Neutrophil (primary cell): Measurements from ENCODE around the gene AP3S2.

Source experiments
- H3K27ac ChIP-seq: fragments of 200-600 bp; sonication (generic); 2 replicates; pipeline ENCODE4 v1.5.1; 2016; ENCODE audit warnings: mild to moderate bottlenecking, moderate library complexity
- H3K27me3 ChIP-seq: fragments of 200-600 bp; sonication (generic); 2 replicates; pipeline ENCODE4 v1.6.0; 2016; ENCODE audit warnings: mild to moderate bottlenecking
- H3K36me3 ChIP-seq: fragments of 200-600 bp; sonication (generic); 2 replicates; pipeline ENCODE4 v1.5.1; 2017
- H3K4me1 ChIP-seq, 2 experiments: fragments of 200-600 bp in 1 of 2; sonication (generic) in 1 of 2; 1 replicate in 1 of 2; 2 replicates in 1 of 2; pipeline versions ENCODE4 v1.5.1 to v1.6.1; 2013 to 2016; ENCODE audit warnings: low read depth in 1 of 2, low read length in 1 of 2, mild to moderate bottlenecking in 1 of 2, moderate library complexity in 1 of 2; ENCODE audit not compliant: control insufficient read depth in 1 of 2, insufficient read depth in 1 of 2
- H3K4me3 ChIP-seq, 2 experiments: fragments of 200-600 bp in 1 of 2; sonication (generic) in 1 of 2; 1 replicate in 1 of 2; 2 replicates in 1 of 2; pipeline ENCODE4 v1.5.1; 2013 to 2016; ENCODE audit warnings: low read depth in 1 of 2, low read length in 1 of 2, mild to moderate bottlenecking in 1 of 2, moderate library complexity in 1 of 2
- H3K9me3 ChIP-seq: fragments of 200-600 bp; sonication (generic); 2 replicates; pipeline ENCODE4 v1.5.1; 2016
- TF ChIP-seq, protein P1 (sequence below): fragments of 200-600 bp; sonication (generic); IDR thresholded peaks from 2 replicates; pipeline ENCODE4 v1.5.1; 2016; ENCODE audit warnings: antibody characterized with exemption

The AP3S2 gene

DNA sequence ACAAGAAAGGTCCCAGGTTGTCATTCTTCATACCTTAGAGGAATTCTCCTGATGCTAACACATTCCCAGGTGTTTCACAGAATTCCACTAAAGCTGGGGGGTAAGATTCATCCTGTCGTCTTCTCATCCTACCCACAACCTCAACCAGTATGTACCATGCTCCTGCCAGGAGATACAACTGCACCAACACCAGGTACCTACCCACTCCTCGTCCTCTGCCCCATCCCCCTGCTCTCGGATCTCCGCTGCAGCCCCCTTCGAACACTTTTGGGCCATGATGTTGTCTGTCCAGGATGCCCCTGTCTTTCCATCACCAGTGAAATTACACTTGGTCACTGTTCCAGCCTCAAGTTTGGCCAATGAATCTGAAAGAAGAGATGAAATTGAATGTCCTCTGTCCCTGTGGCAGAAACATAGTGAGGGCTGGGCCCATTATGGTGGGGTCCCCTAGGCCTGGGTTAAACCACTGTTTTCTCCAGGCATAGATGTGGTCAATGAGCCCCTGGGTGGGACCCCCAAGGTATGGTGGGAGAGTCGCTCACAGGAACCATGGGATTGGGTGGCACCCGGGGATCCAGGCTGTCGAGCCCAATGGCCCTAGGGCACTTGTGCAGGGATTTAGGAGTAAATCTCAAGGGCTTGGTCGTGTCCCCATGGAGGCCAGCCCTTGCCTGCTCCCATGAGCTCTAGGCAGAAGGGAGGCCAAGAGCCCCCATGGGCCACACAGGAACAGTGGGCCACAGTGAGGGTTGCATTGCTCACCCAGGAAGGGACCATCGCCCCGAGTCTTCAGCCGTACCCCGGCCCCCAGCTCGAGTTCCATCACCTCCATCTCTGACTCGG, 9.4 kb upstream of the AP3S2 start:
- no peak overlapping the region for H3K4me3 ChIP-seq
- H3K4me1 ChIP-seq, result peaks cover 20 to 21% of the 10 kb centered on the region in 2 experiments
- no peaks in the 10 kb centered on the region for H3K27me3 ChIP-seq
- H3K9me3 ChIP-seq, result no peaks in the 10 kb centered on the region
- no peaks in the 10 kb centered on the region for H3K36me3 ChIP-seq
- no peak overlapping the region for H3K27ac ChIP-seq
- TF ChIP-seq, protein P1, sequence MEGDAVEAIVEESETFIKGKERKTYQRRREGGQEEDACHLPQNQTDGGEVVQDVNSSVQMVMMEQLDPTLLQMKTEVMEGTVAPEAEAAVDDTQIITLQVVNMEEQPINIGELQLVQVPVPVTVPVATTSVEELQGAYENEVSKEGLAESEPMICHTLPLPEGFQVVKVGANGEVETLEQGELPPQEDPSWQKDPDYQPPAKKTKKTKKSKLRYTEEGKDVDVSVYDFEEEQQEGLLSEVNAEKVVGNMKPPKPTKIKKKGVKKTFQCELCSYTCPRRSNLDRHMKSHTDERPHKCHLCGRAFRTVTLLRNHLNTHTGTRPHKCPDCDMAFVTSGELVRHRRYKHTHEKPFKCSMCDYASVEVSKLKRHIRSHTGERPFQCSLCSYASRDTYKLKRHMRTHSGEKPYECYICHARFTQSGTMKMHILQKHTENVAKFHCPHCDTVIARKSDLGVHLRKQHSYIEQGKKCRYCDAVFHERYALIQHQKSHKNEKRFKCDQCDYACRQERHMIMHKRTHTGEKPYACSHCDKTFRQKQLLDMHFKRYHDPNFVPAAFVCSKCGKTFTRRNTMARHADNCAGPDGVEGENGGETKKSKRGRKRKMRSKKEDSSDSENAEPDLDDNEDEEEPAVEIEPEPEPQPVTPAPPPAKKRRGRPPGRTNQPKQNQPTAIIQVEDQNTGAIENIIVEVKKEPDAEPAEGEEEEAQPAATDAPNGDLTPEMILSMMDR, result no peak

DNA sequence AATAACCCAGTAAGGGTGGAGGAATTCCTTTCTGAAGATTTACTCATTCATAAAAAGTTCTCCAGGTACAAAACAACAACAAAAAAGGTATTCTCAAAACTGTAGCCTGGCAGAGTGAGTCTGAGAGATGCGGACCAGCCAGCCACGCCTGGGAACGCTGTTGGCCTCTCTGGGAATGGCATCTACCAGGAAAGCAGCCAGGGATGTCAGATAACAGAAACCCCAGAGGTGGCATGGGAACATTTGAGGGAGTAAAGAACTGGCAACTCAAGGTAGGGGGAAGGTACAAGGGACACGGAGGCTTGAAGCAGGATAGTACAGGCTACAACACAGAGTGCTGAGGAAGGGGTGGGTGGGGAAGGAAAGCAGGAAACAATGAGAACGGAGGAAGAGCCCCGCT, 7.1 kb upstream of the AP3S2 start:
- Histone ChIP-seq H3K27me3 (no peaks in the 10 kb centered on the region), H3K4me1 (peaks cover 17 to 18% of the 10 kb centered on the region in 2 experiments), H3K27ac (no peak overlapping the region), H3K36me3 (no peaks in the 10 kb centered on the region), H3K9me3 (no peaks in the 10 kb centered on the region), H3K4me3 (no peak overlapping the region)
- TF ChIP-seq, protein P1, result no peak

DNA sequence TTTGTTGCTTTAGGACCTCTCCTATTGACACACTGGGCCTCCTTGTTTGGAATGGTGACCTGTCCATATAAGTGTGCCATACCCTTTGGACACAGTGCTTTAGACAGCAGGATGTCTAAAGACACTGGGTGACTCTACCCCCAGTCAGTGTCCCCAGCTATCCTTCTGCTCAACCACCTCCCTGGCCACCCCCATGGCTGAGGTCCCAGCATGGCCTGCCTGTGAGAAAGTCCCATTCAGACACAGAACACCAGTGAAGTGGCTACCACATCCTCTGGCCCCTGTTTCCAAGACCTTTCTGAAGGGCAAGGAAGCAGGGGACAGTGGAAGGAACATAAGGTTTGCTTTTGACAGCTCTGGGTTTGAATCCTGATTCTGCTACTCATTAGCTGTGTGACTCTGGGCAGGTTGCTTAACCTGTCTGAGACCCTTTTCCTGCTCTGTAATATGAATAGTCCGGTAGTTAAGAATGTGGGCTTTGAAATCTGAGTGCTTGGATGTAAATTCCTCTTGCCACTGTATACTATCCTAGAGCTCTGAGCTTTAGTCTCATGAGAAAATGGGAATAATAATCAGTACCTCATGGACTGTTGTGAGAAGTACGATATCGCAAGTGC, 6.3 kb upstream of the AP3S2 start:
- no peaks in the 10 kb centered on the region for H3K36me3 ChIP-seq
- no peak overlapping the region for H3K4me3 ChIP-seq
- H3K27me3 ChIP-seq, result no peaks in the 10 kb centered on the region
- TF ChIP-seq, protein P1, result no peak
- no peak overlapping the region for H3K27ac ChIP-seq
- peaks cover 12 to 14% of the 10 kb centered on the region in 2 experiments for H3K4me1 ChIP-seq
- H3K9me3 ChIP-seq, result no peaks in the 10 kb centered on the region

DNA sequence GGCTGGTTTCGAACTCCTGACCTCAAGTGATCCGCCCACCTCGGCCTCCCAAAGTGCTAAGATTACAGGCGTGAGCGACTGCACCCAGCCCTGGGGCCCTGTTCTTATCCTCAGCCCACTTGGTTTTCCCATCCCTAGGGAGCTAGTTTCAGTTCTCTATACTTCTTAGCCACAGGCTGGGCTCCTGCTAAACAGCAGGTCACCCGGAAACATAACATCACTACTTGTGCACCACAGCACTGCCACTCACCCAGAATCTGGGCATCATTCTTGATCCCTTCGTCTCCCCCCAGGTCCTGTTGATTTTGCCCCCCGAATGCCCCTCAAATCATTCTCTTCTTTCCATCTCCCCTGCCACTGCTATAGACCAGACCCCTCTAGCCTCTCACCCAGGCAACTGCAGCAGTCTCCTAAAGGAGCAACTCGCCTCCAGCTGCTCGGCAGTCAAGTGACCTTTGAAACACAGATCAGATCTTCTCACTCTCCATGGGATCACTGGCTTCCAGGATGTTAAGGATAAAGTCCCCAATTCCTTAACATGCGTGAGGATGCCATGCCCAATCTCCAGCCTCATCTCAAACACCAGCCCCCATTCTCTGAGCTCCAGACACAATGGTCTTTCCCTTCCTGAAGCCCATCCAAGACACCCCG, 5.6 kb upstream of the AP3S2 start:
- no peaks in the 10 kb centered on the region for H3K9me3 ChIP-seq
- no peak overlapping the region for H3K4me3 ChIP-seq
- peaks cover 12 to 14% of the 10 kb centered on the region in 2 experiments for H3K4me1 ChIP-seq
- no peaks in the 10 kb centered on the region for H3K27me3 ChIP-seq
- H3K27ac ChIP-seq, result no peak overlapping the region
- TF ChIP-seq, protein P1, result no peak
- no peaks in the 10 kb centered on the region for H3K36me3 ChIP-seq

DNA sequence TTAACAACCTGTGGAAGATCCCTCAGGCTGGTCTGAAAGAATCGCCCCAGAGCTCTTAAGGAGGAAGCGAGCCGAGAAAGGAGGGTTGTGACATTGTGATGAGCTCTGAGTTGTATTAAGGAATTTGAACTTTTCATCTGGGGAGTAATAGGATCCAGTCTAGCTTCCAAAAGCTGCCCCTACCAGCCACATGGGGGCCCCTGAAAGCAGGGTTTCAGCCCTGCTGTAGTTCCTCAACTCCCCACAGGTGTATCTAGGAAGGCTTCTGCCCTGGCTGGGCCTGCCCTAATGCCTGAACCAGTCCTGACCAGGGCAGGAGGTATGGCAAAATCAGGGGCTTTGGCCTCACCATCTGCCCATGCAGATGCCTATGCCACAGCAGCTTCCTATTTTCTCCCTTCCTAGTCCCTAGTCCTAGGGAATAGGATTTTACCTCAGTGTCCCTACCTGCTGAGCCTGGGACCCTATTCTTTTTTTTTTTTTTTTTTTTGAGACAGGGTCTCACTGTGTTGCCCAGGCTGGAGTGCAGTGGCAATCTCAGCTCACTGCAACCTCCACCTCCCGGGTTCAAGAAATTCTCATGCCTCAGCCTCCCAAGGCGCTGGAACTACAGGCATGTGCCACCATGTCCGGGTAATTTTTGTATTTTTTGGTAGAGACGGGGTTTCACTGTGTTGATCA, 5.0 kb upstream of the AP3S2 start:
- no peaks in the 10 kb centered on the region for H3K27me3 ChIP-seq
- no peak overlapping the region for H3K27ac ChIP-seq
- H3K4me3 ChIP-seq, result no peak overlapping the region
- peaks cover 13 to 16% of the 10 kb centered on the region in 2 experiments for H3K4me1 ChIP-seq
- TF ChIP-seq, protein P1, result peak; percentile 40
- H3K9me3 ChIP-seq, result no peaks in the 10 kb centered on the region
- H3K36me3 ChIP-seq, result no peaks in the 10 kb centered on the region
